ENCODE measurements around the gene FKBP1B.
"Not testable (repeated sequence)": the region's sequence is repeated elsewhere in the genome, so short reads cannot be mapped to it uniquely, and the experiment has no call there.

The FKBP1B gene

GRCh38 chr2:24049485-24050021 lies at the start of gene FKBP1B:
Gene FKBP1B (plus strand): TSS chr2:24049741. CDS start chr2:24049850, 109 bp downstream.
- DNase-seq (ENCODE audit: extremely low spot score, insufficient read length, low read depth): peak; percentile 15
- FAIRE-seq: peak; percentile 44

GRCh38 chr2:24007693-24008092 lies 41.8 kb upstream of the FKBP1B start:
- FAIRE-seq: no peak
- DNase-seq (ENCODE audit: extremely low spot score, insufficient read length, low read depth): no peak

- FAIRE-seq: no peak
- no peak for DNase-seq (ENCODE audit: extremely low spot score, insufficient read length, low read depth)
Observed at GRCh38 chr2:24008672-24009366, 40.7 kb upstream of the FKBP1B start.

GRCh38 chr2:24009367-24009679 lies 40.2 kb upstream of the FKBP1B start:
- FAIRE-seq: no peak
- no peak for DNase-seq (ENCODE audit: extremely low spot score, insufficient read length, low read depth)

GRCh38 chr2:24009680-24010476 lies 39.7 kb upstream of the FKBP1B start, which contains the start of gene MFSD2B:
Gene MFSD2B (plus strand): TSS chr2:24010085. CDS start chr2:24010097, 12 bp downstream.
- FAIRE-seq: no peak
- no peak for DNase-seq (ENCODE audit: extremely low spot score, insufficient read length, low read depth)

- FAIRE-seq (no peak), DNase-seq (ENCODE audit: extremely low spot score, insufficient read length, low read depth) (no peak)
Observed at GRCh38 chr2:24010477-24011249, 38.9 kb upstream of the FKBP1B start.

- FAIRE-seq: no peak
Observed at GRCh38 chr2:24011250-24012104, 38.1 kb upstream of the FKBP1B start.

GRCh38 chr2:24012521-24013188 lies 36.9 kb upstream of the FKBP1B start:
- FAIRE-seq: no peak
- DNase-seq (ENCODE audit: extremely low spot score, insufficient read length, low read depth): no peak

More at GRCh38 chr2:24011250-24012104, 38.1 kb upstream of the FKBP1B start:
- DNase-seq (ENCODE audit: extremely low spot score, insufficient read length, low read depth): no peak

GRCh38 chr2:24014902-24015301 lies 34.6 kb upstream of the FKBP1B start:
- not testable (repeated sequence) for FAIRE-seq; DNase-seq (ENCODE audit: extremely low spot score, insufficient read length, low read depth)

- FAIRE-seq: no peak
- no peak for DNase-seq (ENCODE audit: extremely low spot score, insufficient read length, low read depth)
Observed at GRCh38 chr2:24015562-24016375, 33.8 kb upstream of the FKBP1B start.

GRCh38 chr2:24016376-24016761 lies 33.2 kb upstream of the FKBP1B start:
- FAIRE-seq: no peak
- no peak for DNase-seq (ENCODE audit: extremely low spot score, insufficient read length, low read depth)

- FAIRE-seq (no peak), DNase-seq (ENCODE audit: extremely low spot score, insufficient read length, low read depth) (no peak)
Observed at GRCh38 chr2:24016853-24017703, 32.5 kb upstream of the FKBP1B start.

- FAIRE-seq (no peak), DNase-seq (ENCODE audit: extremely low spot score, insufficient read length, low read depth) (no peak)
Observed at GRCh38 chr2:24017711-24018110, 31.8 kb upstream of the FKBP1B start.

- DNase-seq (ENCODE audit: extremely low spot score, insufficient read length, low read depth): no peak
- FAIRE-seq: no peak
Observed at GRCh38 chr2:24018241-24018640, 31.3 kb upstream of the FKBP1B start.

- FAIRE-seq (no peak), DNase-seq (ENCODE audit: extremely low spot score, insufficient read length, low read depth) (no peak)
Observed at GRCh38 chr2:24019729-24020128, 29.8 kb upstream of the FKBP1B start.

- DNase-seq (ENCODE audit: extremely low spot score, insufficient read length, low read depth) (no peak), FAIRE-seq (no peak)
Observed at GRCh38 chr2:24020244-24020643, 29.3 kb upstream of the FKBP1B start.
